ENCODE data around the gene CFAP97D2.
"Not testable (repeated sequence)": the region's sequence is repeated elsewhere in the genome, so short reads cannot be mapped to it uniquely, and the experiment has no call there.

The CFAP97D2 gene

DNA sequence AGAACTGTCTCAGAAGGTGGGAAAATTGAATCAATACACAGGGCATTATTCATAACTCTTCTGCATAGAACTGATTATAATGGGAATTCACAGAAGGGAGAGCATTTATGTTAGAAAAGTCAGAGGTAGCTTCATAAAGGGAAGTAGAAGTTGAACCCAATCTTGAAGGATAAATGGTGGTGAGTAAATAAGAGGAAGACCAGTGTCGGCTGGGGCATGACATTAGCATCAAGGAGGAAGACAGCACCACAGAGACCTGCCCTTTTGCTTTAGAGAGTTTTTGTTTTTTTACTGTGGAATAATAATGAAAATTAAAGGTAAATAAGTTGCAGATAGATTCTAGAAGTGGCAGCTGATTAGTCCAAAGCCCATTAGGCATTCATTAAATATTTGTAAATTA lies 77.5 kb downstream of the CFAP97D2 start:
- Mint-ChIP-seq H3K27ac (peak overlapping the region in 1 of 2 donors; percentile 1), H3K36me3 (ENCODE audit: insufficient read depth) (peaks cover 65% of the 10 kb centered on the region)
- no peak for DNase-seq

DNA sequence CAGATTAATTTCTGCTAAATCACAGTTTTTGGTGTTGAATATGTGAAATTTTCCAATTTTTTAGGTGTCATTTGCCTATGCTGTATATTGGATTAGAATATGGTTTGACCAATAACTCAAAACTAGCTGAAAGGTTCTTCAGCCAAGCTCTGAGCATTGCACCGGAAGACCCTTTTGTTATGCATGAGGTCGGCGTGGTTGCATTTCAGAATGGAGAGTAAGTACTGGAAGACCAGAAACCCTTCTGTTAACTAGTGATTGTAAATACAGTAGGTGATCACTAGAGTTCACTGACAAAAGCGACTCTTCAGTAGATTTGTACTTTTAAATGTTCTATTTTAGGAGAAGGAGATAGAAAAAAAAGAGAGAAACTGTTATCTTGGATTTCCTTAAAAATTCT lies 78.0 kb downstream of the CFAP97D2 start:
- Mint-ChIP-seq H3K27me3 (no peaks in the 10 kb centered on the region), H3K27ac (no peak overlapping the region), H3K36me3 (ENCODE audit: insufficient read depth) (peaks cover 68% of the 10 kb centered on the region), H3K4me1 (ENCODE audit: low read depth in 2 of 2) (peaks cover 17 to 18% of the 10 kb centered on the region in 2 donors), H3K9me3 (no peaks in the 10 kb centered on the region), H3K4me3 (no peak overlapping the region)
- no peak for ATAC-seq (replicated peaks)
- DNase-seq = no peak

More for the DNA sequence above, 77.5 kb downstream of the CFAP97D2 start:
- ATAC-seq (replicated peaks) = no peak
- Mint-ChIP-seq H3K9me3 (no peaks in the 10 kb centered on the region), H3K4me1 (ENCODE audit: low read depth in 2 of 2) (peaks cover 13 to 16% of the 10 kb centered on the region in 2 donors), H3K27me3 (no peaks in the 10 kb centered on the region), H3K4me3 (no peak overlapping the region)

DNA sequence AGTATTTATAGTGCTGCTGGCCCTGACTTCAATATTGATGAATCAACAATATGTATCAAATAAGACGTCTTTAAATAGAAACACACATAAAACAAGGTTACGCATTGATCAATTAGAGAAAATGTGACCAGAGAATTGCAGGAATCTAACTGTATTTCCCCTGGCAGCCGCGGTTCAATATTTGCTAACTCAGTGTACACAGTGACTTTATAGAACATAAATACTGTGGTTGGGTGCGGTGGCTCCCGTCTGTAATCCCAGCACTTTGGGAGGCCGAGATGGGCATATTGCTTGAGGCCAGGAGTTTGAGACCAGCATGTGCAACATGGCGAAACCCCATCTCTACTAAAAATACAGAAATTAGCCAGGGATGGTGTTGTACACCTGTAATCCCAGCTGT lies 79.5 kb downstream of the CFAP97D2 start:
- DNase-seq = no peak
- no peak for ATAC-seq (replicated peaks)
- Mint-ChIP-seq H3K27ac (no peak overlapping the region), H3K27me3 (no peaks in the 10 kb centered on the region), H3K36me3 (ENCODE audit: insufficient read depth) (peaks cover 61% of the 10 kb centered on the region), H3K4me3 (no peak overlapping the region), H3K9me3 (no peaks in the 10 kb centered on the region), H3K4me1 (ENCODE audit: low read depth in 2 of 2) (peaks cover 27 to 31% of the 10 kb centered on the region in 2 donors)

DNA sequence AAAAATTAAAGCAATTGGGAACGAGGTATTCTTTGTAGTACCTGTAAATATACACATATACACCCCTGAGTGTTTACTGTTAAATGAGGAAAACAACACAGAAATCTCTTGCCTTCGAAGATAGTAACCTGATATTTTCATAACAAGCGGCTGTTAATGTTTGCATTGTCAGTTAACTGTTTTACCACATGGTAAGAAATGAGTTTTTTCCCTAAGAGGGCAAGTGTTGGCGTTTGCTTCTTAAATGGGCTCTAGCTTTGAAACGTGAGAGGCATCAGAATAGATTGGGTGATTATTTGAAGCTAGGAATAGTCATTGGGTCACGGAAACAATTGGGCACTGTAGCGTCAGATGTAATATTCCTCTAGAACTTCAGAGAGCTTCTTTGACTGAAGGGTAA lies 80.3 kb downstream of the CFAP97D2 start:
- Mint-ChIP-seq H3K4me3 (no peak overlapping the region), H3K4me1 (ENCODE audit: low read depth in 2 of 2) (peaks cover 28 to 38% of the 10 kb centered on the region in 2 donors), H3K9me3 (no peaks in the 10 kb centered on the region), H3K36me3 (ENCODE audit: insufficient read depth) (peaks cover 64% of the 10 kb centered on the region), H3K27ac (no peak overlapping the region), H3K27me3 (no peaks in the 10 kb centered on the region)
- ATAC-seq (replicated peaks) (no peak), DNase-seq (no peak)

DNA sequence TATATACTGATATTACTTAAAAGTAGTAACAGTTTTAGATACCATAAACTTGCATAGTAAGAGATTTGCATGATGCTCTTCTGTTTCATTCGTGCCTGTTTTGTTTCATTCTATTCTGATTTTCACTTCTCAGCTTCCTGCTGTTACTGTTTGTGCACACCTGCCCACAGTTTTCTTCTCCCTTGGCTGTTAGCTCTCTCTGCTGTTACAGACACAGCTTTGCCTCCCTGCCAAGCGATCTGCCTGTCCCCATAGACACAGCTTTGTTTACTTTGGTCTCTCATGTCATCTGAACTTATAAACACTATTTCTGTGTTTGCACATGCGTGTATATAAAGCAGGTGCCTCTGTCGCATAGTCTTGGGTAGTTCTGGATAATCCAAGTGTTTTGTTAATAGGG lies 80.9 kb downstream of the CFAP97D2 start:
- Mint-ChIP-seq H3K9me3 (no peaks in the 10 kb centered on the region), H3K27ac (no peak overlapping the region), H3K4me3 (no peak overlapping the region), H3K27me3 (no peaks in the 10 kb centered on the region), H3K36me3 (ENCODE audit: insufficient read depth) (peaks cover 63% of the 10 kb centered on the region), H3K4me1 (ENCODE audit: low read depth in 2 of 2) (peaks cover 30 to 38% of the 10 kb centered on the region in 2 donors)
- DNase-seq (no peak), ATAC-seq (replicated peaks) (no peak)

DNA sequence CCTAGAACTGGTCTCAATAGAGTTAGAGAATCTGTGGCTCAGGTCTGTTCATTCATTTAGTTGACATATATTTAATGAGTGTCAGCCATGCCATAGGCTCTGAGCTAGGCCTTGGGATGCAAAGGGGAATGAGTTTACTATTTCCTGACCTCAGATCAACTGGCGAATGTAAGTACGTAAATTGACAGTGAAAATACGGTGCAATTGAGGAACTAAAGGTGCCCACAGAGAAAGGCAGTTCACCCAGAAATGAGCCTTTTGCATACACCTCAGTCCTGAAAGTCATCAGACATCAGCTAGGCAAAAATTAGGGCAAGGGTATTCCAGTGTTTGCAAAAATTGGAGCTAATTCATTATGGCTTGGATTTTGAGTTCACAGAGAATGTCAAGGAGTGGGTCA lies 81.8 kb downstream of the CFAP97D2 start:
- peaks cover 57% of the 10 kb centered on the region for H3K36me3 Mint-ChIP-seq (ENCODE audit: insufficient read depth)
- H3K27ac Mint-ChIP-seq = peak overlapping the region in 1 of 2 donors; percentile 87
- DNase-seq (no peak), ATAC-seq (replicated peaks) (no peak)
- H3K4me3 Mint-ChIP-seq = peak overlapping the region; percentile 5 to 12
- no peaks in the 10 kb centered on the region for H3K9me3 Mint-ChIP-seq
- peaks cover 36 to 45% of the 10 kb centered on the region in 2 donors for H3K4me1 Mint-ChIP-seq (ENCODE audit: low read depth in 2 of 2)
- no peaks in the 10 kb centered on the region for H3K27me3 Mint-ChIP-seq

DNA sequence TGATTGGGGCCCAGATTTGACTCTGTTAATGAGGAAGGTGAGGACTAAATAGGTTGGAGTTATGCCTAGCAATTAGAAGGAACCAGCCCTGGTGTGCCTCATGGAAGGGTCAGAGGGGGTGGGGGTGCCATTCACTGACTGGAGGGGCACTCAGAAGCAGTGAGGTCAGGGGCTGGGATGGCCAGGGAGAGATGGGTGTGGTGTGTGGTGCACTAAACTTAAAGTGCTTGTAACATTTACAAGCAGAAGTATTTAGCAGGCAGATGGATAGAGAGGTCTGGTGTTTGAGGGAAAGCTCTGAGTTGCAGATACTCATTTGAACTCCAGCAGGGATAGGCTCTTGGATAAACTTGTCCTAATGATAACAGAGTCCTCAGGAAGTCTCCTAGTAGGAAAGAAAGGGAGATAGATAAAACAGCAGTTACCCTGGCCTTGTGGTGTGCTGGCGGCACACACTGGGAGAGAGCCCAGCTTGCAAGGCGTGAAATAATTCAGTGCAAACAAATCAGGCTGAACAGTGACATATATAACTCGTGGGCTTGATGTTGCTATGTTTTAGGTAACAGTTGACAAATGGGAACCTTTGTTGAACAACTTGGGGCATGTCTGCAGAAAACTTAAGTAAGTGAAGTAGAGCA lies 82.4 kb downstream of the CFAP97D2 start:
- H3K4me1 Mint-ChIP-seq (ENCODE audit: low read depth in 2 of 2) = peaks cover 41 to 49% of the 10 kb centered on the region in 2 donors
- peaks cover 57% of the 10 kb centered on the region for H3K36me3 Mint-ChIP-seq (ENCODE audit: insufficient read depth)
- H3K4me3 Mint-ChIP-seq = peak overlapping the region; percentile 5 to 12

DNA sequence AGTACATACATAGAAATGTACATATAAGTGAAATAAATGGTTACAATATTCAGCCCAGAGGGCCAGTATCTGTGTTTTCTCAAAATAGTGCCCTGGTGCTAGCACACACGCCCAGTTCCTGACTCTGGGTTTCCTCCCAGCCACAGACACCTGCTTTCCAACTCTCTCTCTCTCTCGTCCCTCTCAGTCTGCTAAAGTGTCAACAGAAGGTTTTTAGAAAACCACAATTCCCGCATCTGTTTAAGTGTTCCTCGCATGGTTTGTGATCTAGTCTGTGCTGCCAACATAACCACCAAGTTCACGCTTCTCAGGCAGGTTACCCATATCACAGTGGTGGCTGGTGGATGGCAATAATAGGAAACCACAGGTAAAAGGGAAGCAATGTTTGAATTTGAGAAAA lies 84.5 kb downstream of the CFAP97D2 start:
- no peaks in the 10 kb centered on the region for H3K9me3 Mint-ChIP-seq
- no peaks in the 10 kb centered on the region for H3K27me3 Mint-ChIP-seq
- peaks cover 64% of the 10 kb centered on the region for H3K36me3 Mint-ChIP-seq (ENCODE audit: insufficient read depth)
- DNase-seq (peak; percentile 50 to 52 (median 51)), ATAC-seq (replicated peaks) (peak; percentile 86)
- H3K4me1 Mint-ChIP-seq (ENCODE audit: low read depth in 2 of 2) = peaks cover 51 to 59% of the 10 kb centered on the region in 2 donors
- H3K4me3 Mint-ChIP-seq = peak overlapping the region; percentile 13 to 66
- H3K27ac Mint-ChIP-seq = peak overlapping the region; percentile 21 to 80

More for the DNA sequence above, 82.4 kb downstream of the CFAP97D2 start:
- H3K27ac Mint-ChIP-seq = peak overlapping the region; percentile 41 to 87
- DNase-seq (no peak), ATAC-seq (replicated peaks) (no peak)
- no peaks in the 10 kb centered on the region for H3K9me3 Mint-ChIP-seq
- no peaks in the 10 kb centered on the region for H3K27me3 Mint-ChIP-seq

DNA sequence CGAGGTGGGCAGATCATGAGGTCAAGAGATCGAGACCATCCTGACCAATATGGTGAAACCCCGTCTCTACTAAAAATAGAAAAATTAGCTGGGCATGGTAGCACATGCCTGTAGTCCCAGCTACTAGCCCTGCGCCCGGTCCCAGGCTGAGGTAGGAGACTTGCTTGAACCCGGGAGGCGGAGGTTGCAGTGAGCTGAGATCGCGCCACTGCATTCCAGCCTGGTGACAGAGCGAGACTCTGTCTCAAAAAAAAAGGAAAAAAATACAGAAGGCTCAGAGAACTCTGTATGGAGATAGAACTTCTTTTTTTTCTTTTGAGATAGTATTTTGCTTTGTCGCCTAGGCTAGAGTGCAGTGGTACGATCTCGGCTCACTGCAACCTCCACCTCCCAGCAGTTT lies 85.3 kb downstream of the CFAP97D2 start:
- not testable (repeated sequence) for H3K9me3 Mint-ChIP-seq; H3K27me3 Mint-ChIP-seq; ATAC-seq (replicated peaks); H3K27ac Mint-ChIP-seq; H3K4me3 Mint-ChIP-seq; DNase-seq
- Mint-ChIP-seq H3K4me1 (ENCODE audit: low read depth in 2 of 2) (peaks cover 56 to 66% of the 10 kb centered on the region in 2 donors), H3K36me3 (ENCODE audit: insufficient read depth) (peaks cover 57% of the 10 kb centered on the region)

DNA sequence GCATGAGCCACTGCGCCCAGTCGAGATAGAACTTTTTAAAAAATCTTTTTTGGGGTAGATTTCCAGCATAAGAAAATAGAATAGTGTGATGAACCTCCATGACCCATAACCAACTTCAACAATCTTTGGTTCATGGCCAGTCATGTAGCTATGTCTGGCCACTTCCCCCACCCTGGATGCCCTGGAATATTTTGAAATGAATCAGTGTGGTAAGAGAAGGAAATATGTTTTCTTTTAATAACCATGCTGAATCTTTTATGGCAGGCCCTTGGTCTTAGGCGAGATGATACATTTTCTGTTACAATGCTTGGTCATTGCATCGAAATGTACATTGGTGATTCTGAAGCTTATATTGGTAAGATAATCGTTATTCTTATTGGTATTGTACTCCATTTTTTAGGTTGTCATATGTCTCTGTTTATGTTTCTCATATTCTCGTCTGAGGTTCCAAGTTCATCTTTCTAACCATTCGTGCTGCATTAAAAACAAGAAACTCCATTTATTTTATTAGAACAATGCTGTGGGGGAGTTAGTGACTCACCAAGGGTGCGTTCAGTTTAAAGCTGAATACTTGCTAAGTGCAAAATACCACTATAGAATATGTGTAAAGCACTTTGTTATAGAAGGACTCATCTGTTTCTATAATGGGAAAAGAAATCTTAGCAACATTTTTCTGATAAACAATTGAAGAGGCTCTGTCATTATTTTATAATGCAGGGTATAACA lies 86.0 kb downstream of the CFAP97D2 start:
- Mint-ChIP-seq H3K4me3 (peak overlapping the region; percentile 3 to 22), H3K4me1 (ENCODE audit: low read depth in 2 of 2) (peaks cover 57 to 66% of the 10 kb centered on the region in 2 donors), H3K27ac (peak overlapping the region in 1 of 2 donors; percentile 82), H3K9me3 (no peaks in the 10 kb centered on the region), H3K36me3 (ENCODE audit: insufficient read depth) (peaks cover 50% of the 10 kb centered on the region), H3K27me3 (no peaks in the 10 kb centered on the region)
- no peak for ATAC-seq (replicated peaks)
- DNase-seq = no peak

DNA sequence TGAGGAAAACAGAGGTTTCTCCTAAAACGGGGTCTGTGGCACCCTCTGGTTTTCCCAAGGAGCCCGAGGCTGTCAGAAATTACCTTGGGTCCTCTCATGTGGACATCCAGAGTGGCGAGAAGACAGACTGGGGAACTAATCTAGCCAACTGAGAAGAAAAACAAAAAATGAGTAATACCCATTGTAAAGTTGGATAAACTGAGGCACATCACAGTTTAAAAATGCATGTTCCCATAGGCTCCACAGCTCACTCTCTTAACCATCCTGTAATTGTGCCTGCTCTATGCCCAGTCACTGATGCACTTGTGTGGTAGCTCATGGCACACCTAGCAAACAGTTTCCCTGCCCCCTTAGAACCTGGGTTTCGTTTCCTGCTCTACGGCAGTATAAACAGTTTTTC lies 87.2 kb downstream of the CFAP97D2 start:
- peaks cover 53 to 57% of the 10 kb centered on the region in 2 donors for H3K4me1 Mint-ChIP-seq (ENCODE audit: low read depth in 2 of 2)
- no peak for ATAC-seq (replicated peaks)
- peaks cover 43% of the 10 kb centered on the region for H3K36me3 Mint-ChIP-seq (ENCODE audit: insufficient read depth)
- H3K27me3 Mint-ChIP-seq = no peaks in the 10 kb centered on the region
- no peaks in the 10 kb centered on the region for H3K9me3 Mint-ChIP-seq
- no peak for DNase-seq
- H3K4me3 Mint-ChIP-seq = peak overlapping the region; percentile 47 to 81
- peak overlapping the region; percentile 78 to 82 for H3K27ac Mint-ChIP-seq

DNA sequence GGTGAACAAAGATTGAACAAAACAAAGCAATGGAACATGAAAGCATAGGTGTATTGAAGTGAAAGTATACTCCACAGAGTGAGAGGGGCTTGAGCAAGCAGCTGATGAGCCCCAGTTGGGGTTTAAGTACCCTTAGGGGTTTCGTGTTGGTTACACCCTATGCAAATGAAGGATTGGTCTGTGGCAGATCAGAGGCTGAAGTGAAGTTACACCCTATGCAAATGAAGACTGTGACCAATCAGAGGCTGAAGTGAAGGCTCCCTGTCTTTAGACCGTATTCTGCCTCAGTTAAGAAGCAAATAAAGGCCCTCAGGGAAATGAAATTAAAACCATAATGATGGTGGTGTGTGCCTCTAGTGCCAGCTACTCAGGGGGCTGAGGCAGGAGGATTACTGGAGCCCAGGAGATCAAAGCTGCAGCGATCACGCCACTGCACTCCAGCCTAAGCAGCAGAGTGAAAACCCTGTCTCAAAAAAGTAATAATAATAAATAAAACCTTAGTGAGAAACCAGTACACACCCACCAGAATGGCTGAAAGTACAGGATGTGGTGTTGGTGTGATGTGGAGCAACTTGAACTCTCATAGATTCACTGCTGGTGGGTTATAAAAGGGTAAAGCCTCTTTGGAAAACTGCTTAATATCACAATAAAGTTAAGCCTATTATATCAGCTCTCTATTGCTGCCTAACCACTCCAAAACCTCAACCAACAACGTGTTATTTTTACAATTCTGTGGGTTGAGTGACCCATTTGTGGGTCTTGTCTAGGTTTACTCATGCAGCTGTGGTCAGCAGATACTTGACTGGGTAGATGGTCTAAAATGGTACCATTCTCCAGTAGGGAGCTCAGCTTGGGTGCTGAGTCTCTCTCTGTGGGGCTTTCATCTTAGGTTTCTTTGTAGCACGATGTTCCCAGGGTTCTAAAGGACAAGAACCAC lies 89.6 kb downstream of the CFAP97D2 start:
- ATAC-seq (replicated peaks) (peak; percentile 77), DNase-seq (peak; percentile 10 to 26 (median 10))
- H3K9me3 Mint-ChIP-seq = no peaks in the 10 kb centered on the region
- H3K27ac Mint-ChIP-seq = peak overlapping the region; percentile 87 to 89
- H3K36me3 Mint-ChIP-seq (ENCODE audit: insufficient read depth) = peaks cover 45% of the 10 kb centered on the region
- H3K27me3 Mint-ChIP-seq = no peaks in the 10 kb centered on the region
- H3K4me3 Mint-ChIP-seq = peak overlapping the region; percentile 72 to 81
- peaks cover 36 to 43% of the 10 kb centered on the region in 2 donors for H3K4me1 Mint-ChIP-seq (ENCODE audit: low read depth in 2 of 2)

DNA sequence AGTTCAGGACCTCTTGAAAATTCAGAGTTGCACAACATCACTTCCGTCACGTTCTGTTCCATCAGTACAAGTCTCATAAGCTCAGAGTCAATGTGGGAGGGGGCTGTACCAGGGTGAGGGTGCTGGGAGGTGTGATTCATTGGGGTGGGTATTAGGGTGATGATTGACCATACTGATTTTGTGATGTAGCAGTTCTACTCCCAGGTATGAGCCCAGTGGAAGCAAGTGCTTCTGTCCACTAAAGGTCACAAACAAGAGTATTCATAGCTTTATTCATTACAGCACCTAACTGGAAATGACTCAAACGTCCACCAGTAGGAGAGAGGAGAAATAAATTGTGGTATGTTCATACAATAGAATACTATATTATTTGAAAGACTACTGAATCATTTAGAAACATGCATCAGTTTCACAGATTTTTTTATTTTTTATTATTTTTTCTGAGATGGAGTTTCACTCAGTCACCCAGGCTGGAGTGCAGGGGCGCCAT lies 90.3 kb downstream of the CFAP97D2 start:
- Mint-ChIP-seq H3K4me1 (ENCODE audit: low read depth in 2 of 2) (peaks cover 29 to 41% of the 10 kb centered on the region in 2 donors), H3K9me3 (no peaks in the 10 kb centered on the region), H3K27me3 (no peaks in the 10 kb centered on the region), H3K4me3 (peak overlapping the region; percentile 29 to 72), H3K27ac (peak overlapping the region; percentile 87 to 89), H3K36me3 (ENCODE audit: insufficient read depth) (peaks cover 40% of the 10 kb centered on the region)
- ATAC-seq (replicated peaks) (no peak), DNase-seq (no peak)

All from effector memory CD8-positive, alpha-beta T cell (primary cell).